AG04449 (cell line): Measurements from ENCODE around the gene SLC17A4.

Experiments
- CTCF ChIA-PET: fragments of 350-600 bp; formaldehyde crosslinking; extraction: SDS; loops from one replicate; lab custom pipeline; 2021; ENCODE audit warnings: antibody characterized with exemption; lab: Yijun Ruan, JAX
- POLR2A ChIA-PET: fragments of 400-600, 350-600 bp; formaldehyde crosslinking; extraction: SDS; loops from one replicate; lab custom pipeline; 2020; ENCODE audit warnings: antibody characterized with exemption, inconsistent platforms; lab: Yijun Ruan, JAX
- DNase-seq: peaks from one replicate; pipeline ENCODE4 v3.0.0-alpha.2; 2010; ENCODE audit warnings: low read depth, low spot score
- H3K4me3 ChIP-seq: 2 replicates; pipeline ENCODE4 v1.5.1; 2011; ENCODE audit warnings: low read depth, mild to moderate bottlenecking, control low read depth, low read length
- CTCF ChIP-seq: IDR thresholded peaks from one replicate; pipeline ENCODE4 v1.5.1; 2011; ENCODE audit warnings: mild to moderate bottlenecking, moderate library complexity, low read length, control low read depth, inconsistent platforms; ENCODE audit not compliant: insufficient read depth; ENCODE audit errors: missing control alignments

The SLC17A4 gene

GRCh38 chr6:25730907-25731306 lies 23.6 kb upstream of the SLC17A4 start:
- DNase-seq = no peak
- TF ChIP-seq CTCF = no peak
- CTCF ChIA-PET = no interaction called here
- POLR2A ChIA-PET = no interaction called here
- H3K4me3 ChIP-seq = no peak overlapping the region

DNA sequence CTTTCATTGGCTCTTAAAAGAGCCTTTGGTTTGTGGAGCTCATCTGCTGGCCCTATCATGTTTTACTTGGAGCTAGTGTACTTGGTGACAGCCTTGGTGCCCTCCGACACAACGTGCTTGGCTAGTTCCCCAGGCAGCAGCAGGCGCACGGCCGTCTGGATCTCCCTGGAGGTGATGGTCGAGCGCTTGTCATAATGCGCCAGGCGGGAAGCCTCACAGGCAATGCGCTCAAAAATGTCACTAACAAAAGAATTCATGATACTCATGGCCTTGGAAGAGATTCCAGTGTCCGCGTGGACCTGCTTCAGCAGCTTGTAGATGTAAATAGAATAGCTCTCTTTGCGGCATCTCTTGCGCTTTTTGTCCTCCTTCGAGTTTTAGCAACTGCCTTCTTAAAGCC lies 22.8 kb upstream of the SLC17A4 start:
- TF ChIP-seq CTCF = no peak

DNA sequence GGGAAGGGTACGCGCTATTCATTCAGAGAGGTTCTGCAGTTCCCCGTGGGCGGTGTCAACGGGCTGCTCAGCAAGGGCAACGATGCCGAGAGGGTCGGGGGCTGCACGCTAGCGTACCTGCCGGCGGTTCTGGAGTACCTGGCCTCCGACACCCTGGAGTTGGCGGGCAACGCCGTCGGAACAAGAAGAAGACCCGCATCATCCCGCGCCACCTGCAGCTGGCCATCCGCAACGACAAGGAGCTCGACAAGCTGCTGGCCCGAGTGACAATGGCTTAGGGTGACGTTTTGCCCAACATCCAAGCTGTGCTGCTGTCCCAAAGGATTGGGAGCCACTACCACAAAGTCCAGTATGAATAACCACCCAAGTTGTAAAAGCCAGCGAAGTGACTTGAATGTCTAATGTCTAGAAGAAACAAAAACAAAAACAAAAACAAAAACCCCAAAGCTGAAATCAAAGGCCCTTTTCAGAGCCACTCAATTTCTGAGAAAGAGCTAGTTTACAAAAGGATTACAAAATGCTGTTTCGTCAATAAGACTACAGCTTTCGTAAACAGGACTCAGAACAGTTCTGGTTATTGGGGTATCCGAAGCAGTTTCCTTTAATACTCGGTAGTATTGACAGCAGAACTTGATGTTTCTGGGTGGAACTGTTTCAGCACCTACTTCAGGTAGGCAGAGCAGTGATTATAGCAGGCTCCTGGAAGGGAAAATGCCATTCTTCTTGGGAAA lies 21.9 kb upstream of the SLC17A4 start:
- H3K4me3 ChIP-seq = no peak overlapping the region
- POLR2A ChIA-PET = no interaction called here
- DNase-seq = no peak
- TF ChIP-seq CTCF = no peak
- CTCF ChIA-PET = interaction anchor here (1.5 kb wide), 1 partner anchor 210 kb away, joined by 4 read pairs; no protein-coding TSS in a partner anchor

More for the DNA sequence above, 22.8 kb upstream of the SLC17A4 start:
- no peak overlapping the region for H3K4me3 ChIP-seq
- ChIA-PET POLR2A (no interaction called here), CTCF (no interaction called here)
- DNase-seq = no peak

- no peak overlapping the region for H3K4me3 ChIP-seq
- CTCF ChIA-PET = no interaction called here
- DNase-seq = no peak
- POLR2A ChIA-PET = no interaction called here
- TF ChIP-seq CTCF = no peak
Measured at GRCh38 chr6:25735261-25735660, 19.3 kb upstream of the SLC17A4 start.

DNA sequence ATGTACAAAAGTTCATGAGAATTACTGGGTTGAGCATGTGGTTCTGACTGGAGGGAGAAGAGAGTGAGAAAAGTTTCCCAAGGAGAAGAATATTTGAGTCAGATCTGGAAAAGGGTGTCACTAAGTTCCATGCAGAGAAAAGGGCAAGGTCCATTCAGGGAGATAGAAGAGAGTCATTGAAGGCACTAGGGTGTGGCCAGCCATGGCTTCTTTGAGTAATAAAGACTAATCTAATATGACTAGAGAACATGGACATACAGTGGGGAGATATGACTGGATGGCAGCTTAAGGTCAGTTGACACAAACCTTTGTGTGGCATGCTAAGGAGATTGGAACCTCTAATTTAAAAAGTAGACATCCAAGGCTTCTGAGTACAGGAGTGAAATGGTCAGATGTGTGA lies 10.7 kb upstream of the SLC17A4 start:
- DNase-seq = no peak
- ChIA-PET POLR2A (no interaction called here), CTCF (interaction anchor here (1.1 kb wide), 1 partner anchor 24 kb away, joined by 4 read pairs; no protein-coding TSS in a partner anchor)
- TF ChIP-seq CTCF = no peak
- H3K4me3 ChIP-seq = no peak overlapping the region

- CTCF ChIA-PET = interaction anchor here (0.8 to 0.9 kb wide), 2 partner anchors 28 to 257 kb away, joined by 3 read pairs; no protein-coding TSS in a partner anchor
- no peak for TF ChIP-seq CTCF
- DNase-seq = no peak
- POLR2A ChIA-PET = no interaction called here
- H3K4me3 ChIP-seq = no peak overlapping the region
Measured at GRCh38 chr6:25745836-25746235, 8.7 kb upstream of the SLC17A4 start.
